H1 (cell line): ENCODE data around the gene NOLC1.

ENCODE experiments used
- BACH1 ChIP-seq: IDR thresholded peaks from 2 replicates; pipeline ENCODE4 v1.6.1; 2012; ENCODE audit warnings: low read length, improper control_type of control experiment
- CHD1 ChIP-seq: IDR thresholded peaks from 2 replicates; pipeline ENCODE4 v1.6.1; 2012; ENCODE audit warnings: low read depth, low read length, improper control_type of control experiment
- CHD2 ChIP-seq: IDR thresholded peaks from 2 replicates; pipeline ENCODE4 v1.6.1; 2012; ENCODE audit warnings: low read length, improper control_type of control experiment
- EP300 ChIP-seq, 2 experiments: IDR thresholded peaks; 1 replicate in 1 of 2; 2 replicates in 1 of 2; pipeline ENCODE4 v1.6.1; 2011 to 2012; ENCODE audit warnings: low read depth in 2 of 2, low read length in 2 of 2, mild to moderate bottlenecking in 2 of 2, borderline replicate concordance in 1 of 2, inconsistent platforms in 1 of 2, moderate library complexity in 1 of 2
- EZH2 ChIP-seq: fragments of 200-600 bp; sonication (generic); IDR thresholded peaks from 2 replicates; pipeline ENCODE4 v1.7.1; 2012; ENCODE audit warnings: low read depth, mild to moderate bottlenecking, moderate library complexity, low read length, inconsistent platforms; ENCODE audit not compliant: severe bottlenecking
- HDAC2 ChIP-seq, 2 experiments: fragments of 300-600 bp in 1 of 2; sonication (generic) in 1 of 2; IDR thresholded peaks; 2 replicates each; pipeline ENCODE4 v1.6.1; 2011 to 2012; ENCODE audit warnings: low read depth in 2 of 2, low read length in 2 of 2, mild to moderate bottlenecking in 2 of 2, moderate library complexity in 2 of 2, borderline replicate concordance in 1 of 2, inconsistent platforms in 1 of 2
- JUND ChIP-seq: IDR thresholded peaks from 2 replicates; pipeline ENCODE4 v1.6.1; 2011; ENCODE audit warnings: mild to moderate bottlenecking, improper control_type of control experiment, low read length
- POLR2A ChIP-seq, 2 experiments: IDR thresholded peaks; 1 replicate in 1 of 2; 2 replicates in 1 of 2; pipeline ENCODE4 v1.6.1; 2011; ENCODE audit warnings: low read depth in 2 of 2, low read length in 2 of 2, mild to moderate bottlenecking in 2 of 2; ENCODE audit errors: control extremely low read depth in 1 of 2
- RXRA ChIP-seq: IDR thresholded peaks from 2 replicates; pipeline ENCODE4 v1.6.1; 2011; ENCODE audit warnings: low read depth, mild to moderate bottlenecking, low read length, moderate library complexity; ENCODE audit not compliant: insufficient read depth
- SP1 ChIP-seq: IDR thresholded peaks from 2 replicates; pipeline ENCODE4 v1.6.1; 2011; ENCODE audit warnings: low read depth, low read length
- TAF1 ChIP-seq: IDR thresholded peaks from 2 replicates; pipeline ENCODE4 v1.6.1; 2011; ENCODE audit warnings: mild to moderate bottlenecking, low read depth, low read length
- TF ChIP-seq, protein P1 (sequence below), 3 experiments: IDR thresholded peaks; 1 replicate in 2 of 3; 2 replicates in 1 of 3; pipeline versions ENCODE4 v1.5.1 to v1.6.1; 2011; ENCODE audit warnings: low read length in 3 of 3, mild to moderate bottlenecking in 3 of 3, inconsistent platforms in 2 of 3, low read depth in 1 of 3, moderate library complexity in 1 of 3; ENCODE audit not compliant: insufficient read depth in 1 of 3; ENCODE audit errors: control extremely low read depth in 1 of 3

DNA sequence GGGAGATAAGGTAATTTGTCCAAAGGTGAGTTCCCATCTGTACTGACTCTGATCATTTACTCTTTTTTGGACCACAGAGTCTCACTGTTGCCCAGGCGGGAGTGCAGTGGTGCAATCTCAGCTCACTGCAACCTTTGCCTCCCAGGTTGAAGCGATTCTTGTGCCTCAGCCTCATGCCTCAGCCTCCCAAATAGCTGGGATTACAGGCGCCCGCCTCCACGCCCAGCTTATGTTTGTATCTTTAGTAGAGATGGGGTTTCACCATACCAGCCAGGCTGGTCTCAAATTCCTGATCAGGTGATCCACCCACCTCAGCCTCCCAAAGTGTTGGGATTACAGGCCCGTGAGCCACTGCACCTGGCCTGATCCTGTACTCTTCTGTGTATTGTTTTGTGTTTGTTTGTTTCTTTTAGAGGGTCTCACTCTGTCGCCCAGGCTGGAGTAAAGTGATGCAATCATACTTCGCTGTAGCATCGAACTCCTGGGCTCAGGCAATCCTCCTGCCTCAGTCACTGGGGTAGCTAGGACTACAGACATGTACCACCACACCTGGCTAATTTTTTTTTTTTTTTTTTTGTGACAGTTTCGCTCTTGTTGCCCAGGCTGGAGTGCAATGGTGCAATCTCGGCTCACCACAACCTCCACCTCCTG is 2.4 kb downstream of the NOLC1 start:
- TF ChIP-seq EZH2 (no peak), BACH1 (no peak), POLR2A (IDR thresholded peaks at IDR 0.05; ENCODE audit: control extremely low read depth in 1 of 2, low read depth in 2 of 2, low read length in 2 of 2) (no peak), EP300 (IDR thresholded peaks at IDR 0.05; ENCODE audit: borderline replicate concordance in 1 of 2, low read depth in 2 of 2, low read length in 2 of 2) (no peak), JUND (no peak), HDAC2 (IDR thresholded peaks at IDR 0.05; ENCODE audit: borderline replicate concordance in 1 of 2, low read depth in 2 of 2, low read length in 2 of 2) (no peak), CHD2 (no peak), CHD1 (no peak), TAF1 (no peak), RXRA (no peak), SP1 (no peak)
- TF ChIP-seq, protein P1, sequence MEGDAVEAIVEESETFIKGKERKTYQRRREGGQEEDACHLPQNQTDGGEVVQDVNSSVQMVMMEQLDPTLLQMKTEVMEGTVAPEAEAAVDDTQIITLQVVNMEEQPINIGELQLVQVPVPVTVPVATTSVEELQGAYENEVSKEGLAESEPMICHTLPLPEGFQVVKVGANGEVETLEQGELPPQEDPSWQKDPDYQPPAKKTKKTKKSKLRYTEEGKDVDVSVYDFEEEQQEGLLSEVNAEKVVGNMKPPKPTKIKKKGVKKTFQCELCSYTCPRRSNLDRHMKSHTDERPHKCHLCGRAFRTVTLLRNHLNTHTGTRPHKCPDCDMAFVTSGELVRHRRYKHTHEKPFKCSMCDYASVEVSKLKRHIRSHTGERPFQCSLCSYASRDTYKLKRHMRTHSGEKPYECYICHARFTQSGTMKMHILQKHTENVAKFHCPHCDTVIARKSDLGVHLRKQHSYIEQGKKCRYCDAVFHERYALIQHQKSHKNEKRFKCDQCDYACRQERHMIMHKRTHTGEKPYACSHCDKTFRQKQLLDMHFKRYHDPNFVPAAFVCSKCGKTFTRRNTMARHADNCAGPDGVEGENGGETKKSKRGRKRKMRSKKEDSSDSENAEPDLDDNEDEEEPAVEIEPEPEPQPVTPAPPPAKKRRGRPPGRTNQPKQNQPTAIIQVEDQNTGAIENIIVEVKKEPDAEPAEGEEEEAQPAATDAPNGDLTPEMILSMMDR (IDR thresholded peaks at IDR 0.05; ENCODE audit: control extremely low read depth in 1 of 3, insufficient read depth in 1 of 3, low read depth in 1 of 3, low read length in 3 of 3), result no peak
